ENCODE results near the gene CCDC194. TPM values are rescaled to one million over a fixed set of nuclear protein-coding genes. Genes with fewer than 3 reads are reported as not detected.
A peak's percentile ranks its signal among the peaks of the same experiment; 100 is the strongest.

CCDC194 gene
- total RNA-seq, 2 experiments from 2014 or later, result 0.97 to 1.6 TPM

DNA sequence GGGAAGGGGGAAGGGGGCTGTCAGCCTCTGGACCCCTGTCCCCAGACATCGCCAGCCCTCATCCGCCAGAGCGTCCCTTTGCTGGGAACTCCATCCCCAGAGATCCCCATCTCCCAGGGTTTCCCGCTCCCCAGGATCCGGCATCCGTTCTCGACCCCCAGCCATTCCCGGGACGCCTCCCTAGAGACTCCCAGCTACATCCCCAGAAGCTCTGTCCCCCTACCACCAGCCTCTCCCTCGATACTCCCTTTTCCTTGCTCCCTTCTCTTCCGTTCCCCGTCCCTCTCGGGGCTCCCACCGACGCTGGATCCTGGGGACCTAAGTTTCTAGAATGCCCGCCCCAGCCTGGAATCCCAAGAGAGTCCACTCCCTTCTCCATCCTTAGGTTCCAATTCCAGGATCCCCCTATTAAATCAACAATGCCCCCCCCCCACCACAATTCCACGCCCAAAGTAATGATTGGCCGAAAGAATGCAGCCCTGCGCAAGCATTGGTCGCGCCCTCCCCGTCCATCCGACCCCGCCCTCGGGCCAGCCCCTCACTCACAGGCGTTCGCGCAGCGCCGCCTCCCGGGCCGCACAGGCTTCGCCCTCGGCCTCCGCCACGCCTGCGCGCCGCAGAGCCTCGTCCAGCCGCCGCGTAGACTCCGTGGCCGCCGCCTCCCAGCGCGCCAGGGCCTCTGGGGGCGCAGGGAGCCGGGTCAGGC, 3.2 kb downstream of the CCDC194 start:
- ATAC-seq, result peak; percentile 98
- peaks cover 4% of the 10 kb centered on the region for H3K27me3 Mint-ChIP-seq
- H3K27ac Mint-ChIP-seq, result peak overlapping the region; percentile 33
- ChIA-PET CTCF (interaction anchor here (0.6 to 2.1 kb wide), 7 partner anchors 8 to 98 kb away, joined by 3 to 8 read pairs (median 5); partner anchors contain the start of genes BST2, MRPL34 and MVB12A), POLR2A (interaction anchor here (0.6 kb wide), 1 partner anchor 355 kb away, joined by 3 read pairs; no protein-coding TSS in a partner anchor)
- peaks cover 24% of the 10 kb centered on the region for H3K4me1 Mint-ChIP-seq
- H3K36me3 Mint-ChIP-seq (ENCODE audit: low read depth), result no peaks in the 10 kb centered on the region
- intact Hi-C loops (cut with DNase I, micrococcal nuclease), result loop anchor here (1.0 to 5.0 kb wide), 13 partner anchors 12 to 314 kb away; partner anchors contain the start of genes BABAM1 (in 1 of the 2), BST2 (in 1 of the 2), COLGALT1 (in 1 of the 2) and DDA1 (in 1 of the 2)
- H3K4me3 Mint-ChIP-seq, result peak overlapping the region; percentile 83
- H3K9me3 Mint-ChIP-seq (ENCODE audit: low read depth), result no peaks in the 10 kb centered on the region
- peak; percentile 97 for DNase-seq

DNA sequence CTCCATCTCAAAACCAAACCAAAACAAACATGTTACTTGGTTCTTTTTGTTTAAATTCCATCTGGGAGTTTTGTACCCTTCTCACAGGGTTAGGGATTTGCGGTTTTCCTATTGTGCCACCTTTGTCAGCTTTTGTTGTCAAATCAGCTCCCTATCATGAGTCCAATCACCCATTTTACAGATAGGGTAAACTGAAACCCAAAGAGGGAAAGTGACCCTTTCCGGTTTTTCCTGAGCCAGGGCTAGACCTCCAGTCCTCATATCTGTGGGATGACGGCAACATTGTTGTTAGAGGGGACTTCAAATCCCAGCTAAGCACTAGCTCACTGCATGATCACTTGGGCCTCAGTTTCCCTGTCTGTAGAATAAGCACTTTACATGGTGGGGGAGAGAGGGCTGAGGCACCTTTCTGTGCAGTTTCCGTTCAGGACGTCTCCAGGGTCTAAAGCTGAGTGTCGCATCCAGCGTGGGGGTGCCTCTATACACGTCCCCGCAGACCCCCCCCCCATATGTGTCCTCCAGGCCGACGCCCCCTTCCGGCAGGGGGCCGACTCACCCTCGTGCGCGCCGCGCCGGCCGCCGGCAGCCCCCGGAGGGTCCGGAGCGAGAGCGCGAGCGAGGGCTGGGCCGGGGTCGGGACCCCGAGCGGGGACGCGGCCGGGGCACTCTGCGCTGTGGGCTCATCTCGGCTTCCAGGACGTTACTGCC, 3.9 kb downstream of the CCDC194 start:
- peaks cover 19% of the 10 kb centered on the region for H3K4me1 Mint-ChIP-seq
- POLR2A ChIA-PET, result no interaction called here

DNA sequence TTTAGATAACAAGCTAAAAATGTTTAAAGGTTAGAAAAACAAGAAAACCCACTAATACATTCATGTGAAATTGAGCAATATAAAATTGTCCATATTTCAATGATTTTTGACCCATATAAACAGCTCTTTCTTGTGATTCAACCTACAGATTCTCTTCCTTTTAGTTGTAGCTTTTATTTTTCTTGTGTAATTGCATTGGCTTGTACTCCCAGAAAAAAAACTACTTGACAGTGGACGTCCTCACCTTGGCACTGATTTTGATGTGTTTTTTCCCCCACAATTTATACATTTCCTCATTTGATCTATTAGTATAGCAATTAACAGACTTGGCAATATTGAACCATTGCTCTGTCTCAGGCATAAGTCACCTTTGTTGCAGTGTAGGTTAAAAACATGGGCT, 4.7 kb downstream of the CCDC194 start:
- CTCF ChIA-PET, result interaction anchor here (0.6 to 2.3 kb wide), 16 partner anchors 8 to 442 kb away, joined by 3 to 13 read pairs (median 5); partner anchors contain the start of genes BABAM1, BST2, DDA1 and MRPL34
- intact Hi-C loops (cut with DNase I, micrococcal nuclease), result no loop called here

More for the DNA sequence above, 3.9 kb downstream of the CCDC194 start:
- H3K27me3 Mint-ChIP-seq, result peaks cover 4% of the 10 kb centered on the region
- DNase-seq (no peak), ATAC-seq (no peak)
- intact Hi-C loops (cut with DNase I, micrococcal nuclease), result loop anchor here (2.0 to 5.0 kb wide), 6 partner anchors 15 to 313 kb away; partner anchors contain the start of genes BST2 (in 1 of the 2), DDA1 (in 1 of the 2), GTPBP3 (in 1 of the 2) and HAUS8 (in 1 of the 2)
- CTCF ChIA-PET, result interaction anchor here (0.6 to 2.3 kb wide), 19 partner anchors 9 to 129 kb away, joined by 3 to 13 read pairs (median 5); partner anchors contain the start of genes BABAM1, BST2, DDA1 and MRPL34
- H3K9me3 Mint-ChIP-seq (ENCODE audit: low read depth), result no peaks in the 10 kb centered on the region
- H3K27ac Mint-ChIP-seq, result no peak overlapping the region
- no peaks in the 10 kb centered on the region for H3K36me3 Mint-ChIP-seq (ENCODE audit: low read depth)
- peak overlapping the region; percentile 83 for H3K4me3 Mint-ChIP-seq

DNA sequence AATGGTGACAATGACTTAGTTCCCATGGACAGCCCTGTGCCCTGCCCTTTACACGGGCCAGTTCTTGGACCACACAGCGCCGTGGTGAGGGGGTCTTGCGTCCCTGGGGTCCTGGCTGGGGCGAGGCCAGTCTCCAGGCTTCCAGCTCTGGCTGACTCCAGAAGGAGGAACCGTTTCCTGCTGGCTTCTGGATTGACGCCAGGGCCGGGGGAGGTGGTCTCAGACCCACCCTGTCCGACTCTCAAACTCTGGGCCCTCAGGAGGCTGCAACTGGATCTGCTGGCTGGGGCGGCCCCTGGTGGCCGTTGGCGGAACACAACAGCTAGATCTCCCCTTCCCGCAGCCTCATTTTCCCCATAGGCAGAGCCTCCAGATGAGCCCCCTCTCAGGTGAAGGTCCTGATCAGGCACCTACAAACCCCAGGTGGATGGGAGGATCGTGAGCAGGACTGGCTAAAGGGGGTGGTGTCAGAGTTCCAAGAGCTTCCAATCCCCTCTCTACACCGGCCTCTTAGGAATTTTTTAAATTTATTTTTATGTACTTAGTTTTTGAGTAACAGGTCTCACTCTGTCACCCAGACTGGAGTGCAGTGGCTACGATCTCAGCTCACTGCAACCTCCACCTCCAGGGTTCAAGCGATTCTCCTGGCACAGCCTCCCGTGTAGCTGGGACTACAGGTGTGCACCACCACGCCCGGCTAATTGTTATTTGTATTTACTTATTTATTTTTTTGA, 8.0 kb downstream of the CCDC194 start:
- ChIA-PET CTCF (interaction anchor here (0.6 to 1.9 kb wide), 23 partner anchors 9 to 552 kb away, joined by 3 to 8 read pairs (median 3); partner anchors contain the start of genes ABHD8, BST2, DDA1 and MRPL34), POLR2A (no interaction called here)
- peak; percentile 82 for DNase-seq
- Mint-ChIP-seq H3K27me3 (peaks cover 4% of the 10 kb centered on the region), H3K4me1 (peaks cover 12% of the 10 kb centered on the region), H3K36me3 (ENCODE audit: low read depth) (no peaks in the 10 kb centered on the region), H3K4me3 (no peak overlapping the region), H3K27ac (no peak overlapping the region), H3K9me3 (ENCODE audit: low read depth) (no peaks in the 10 kb centered on the region)
- intact Hi-C loops (cut with DNase I, micrococcal nuclease), result loop anchor here (1.0 kb wide), 2 partner anchors 40 to 94 kb away; no protein-coding TSS in a partner anchor
- peak; percentile 31 for ATAC-seq

More for the DNA sequence above, 4.7 kb downstream of the CCDC194 start:
- DNase-seq (no peak), ATAC-seq (no peak)
- Mint-ChIP-seq H3K27me3 (peaks cover 4% of the 10 kb centered on the region), H3K4me3 (no peak overlapping the region), H3K27ac (no peak overlapping the region), H3K4me1 (peaks cover 13% of the 10 kb centered on the region), H3K9me3 (ENCODE audit: low read depth) (no peaks in the 10 kb centered on the region), H3K36me3 (ENCODE audit: low read depth) (no peaks in the 10 kb centered on the region)
- POLR2A ChIA-PET, result no interaction called here

DNA sequence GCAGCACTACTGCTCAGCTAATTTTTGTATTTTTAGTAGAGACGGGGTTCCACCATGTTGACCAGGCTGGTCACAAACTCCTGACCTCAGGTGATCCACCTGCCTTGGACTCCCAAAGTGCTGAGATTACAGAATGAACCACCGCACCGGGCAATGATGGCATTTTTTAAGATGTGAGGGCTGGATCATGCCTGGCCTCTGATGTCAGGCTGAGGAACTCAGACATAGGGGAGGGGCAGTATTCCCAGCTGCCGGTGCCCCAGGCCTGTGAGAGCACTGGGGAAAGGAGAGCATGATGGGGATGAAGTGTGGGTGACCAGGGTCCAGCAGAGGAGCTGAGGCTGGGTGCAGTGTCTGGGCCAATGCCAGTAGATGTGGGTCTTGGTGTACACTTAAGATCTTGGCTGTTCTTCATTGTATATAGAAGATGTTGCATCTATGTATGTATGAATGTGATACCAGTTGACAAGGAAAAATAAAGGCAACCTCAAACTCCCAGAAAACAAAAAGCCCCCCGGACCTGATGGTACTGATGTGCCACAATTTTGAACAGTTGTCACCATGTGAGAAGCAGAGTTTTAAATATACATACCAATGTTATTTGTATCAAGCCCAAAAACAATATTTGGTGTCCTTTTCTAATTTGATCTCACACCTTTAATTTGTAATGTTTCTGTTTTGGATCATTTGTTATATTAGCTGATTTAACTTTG, 13.4 kb downstream of the CCDC194 start:
- H3K36me3 Mint-ChIP-seq (ENCODE audit: low read depth), result peaks cover 2% of the 10 kb centered on the region
- no peak overlapping the region for H3K4me3 Mint-ChIP-seq
- intact Hi-C loops (cut with DNase I, micrococcal nuclease), result no loop called here
- ATAC-seq (no peak), DNase-seq (no peak)
- ChIA-PET CTCF (interaction anchor here (0.9 to 1.1 kb wide), 3 partner anchors 9 to 48 kb away, joined by 3 to 5 read pairs (median 3); no protein-coding TSS in a partner anchor), POLR2A (no interaction called here)
- H3K27me3 Mint-ChIP-seq, result peaks cover 10% of the 10 kb centered on the region
- H3K27ac Mint-ChIP-seq, result no peak overlapping the region
- peaks cover 4% of the 10 kb centered on the region for H3K9me3 Mint-ChIP-seq (ENCODE audit: low read depth)
- peaks cover 8% of the 10 kb centered on the region for H3K4me1 Mint-ChIP-seq

DNA sequence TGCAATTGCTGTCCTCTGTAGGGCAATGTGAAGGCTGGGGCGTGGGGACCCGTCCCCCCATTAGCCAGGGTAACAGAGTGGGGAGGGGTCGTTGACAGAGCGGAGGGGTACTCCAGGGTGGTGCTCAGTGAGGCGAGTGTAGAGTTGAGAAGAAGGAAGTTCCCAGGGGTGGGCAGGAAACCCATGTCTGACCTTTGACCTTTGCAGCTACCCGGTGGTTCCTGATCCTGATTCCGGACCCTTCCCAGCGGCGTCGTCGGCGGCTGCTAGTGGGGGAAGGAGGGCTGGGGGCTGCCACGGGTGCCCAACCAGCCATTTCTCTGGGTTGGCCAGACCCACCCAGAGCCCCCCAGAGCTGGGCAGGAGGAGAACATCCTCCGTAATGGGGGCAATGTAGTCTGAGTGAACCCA, 14.8 kb downstream of the CCDC194 start:
- CTCF ChIA-PET, result interaction anchor here (1.1 kb wide), 1 partner anchor 112 kb away, joined by 4 read pairs; the partner anchor contains the start of gene BABAM1
- Mint-ChIP-seq H3K36me3 (ENCODE audit: low read depth) (peaks cover 2% of the 10 kb centered on the region), H3K4me3 (no peak overlapping the region), H3K27ac (no peak overlapping the region), H3K27me3 (peaks cover 10% of the 10 kb centered on the region), H3K9me3 (ENCODE audit: low read depth) (peaks cover 4% of the 10 kb centered on the region), H3K4me1 (peaks cover 8% of the 10 kb centered on the region)
- no peak for DNase-seq
- ATAC-seq, result no peak
- intact Hi-C loops (cut with DNase I, micrococcal nuclease), result no loop called here
- POLR2A ChIA-PET, result no interaction called here

DNA sequence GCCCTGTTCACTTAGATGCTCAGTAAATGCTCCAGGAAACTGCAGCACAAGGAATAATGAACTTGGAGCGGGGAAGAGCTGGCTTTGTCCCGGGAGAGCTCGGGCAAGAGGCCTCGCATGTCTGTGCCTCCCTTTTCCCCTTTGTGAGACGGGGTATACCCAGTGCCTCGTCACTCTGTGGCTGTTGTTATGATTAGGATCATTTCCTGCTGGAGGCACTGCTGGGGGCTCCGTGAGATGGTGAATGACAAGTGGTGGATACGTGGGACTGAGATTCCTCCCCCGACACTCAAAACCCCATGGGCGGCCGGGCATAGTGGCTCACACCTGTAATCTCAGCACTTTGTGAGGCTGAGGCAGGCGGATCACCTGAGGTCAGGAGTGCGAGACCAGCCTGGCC, 15.7 kb downstream of the CCDC194 start:
- ChIA-PET CTCF (no interaction called here), POLR2A (no interaction called here)
- Mint-ChIP-seq H3K4me3 (no peak overlapping the region), H3K27ac (no peak overlapping the region), H3K4me1 (peaks cover 7% of the 10 kb centered on the region), H3K36me3 (ENCODE audit: low read depth) (peaks cover 2% of the 10 kb centered on the region), H3K27me3 (peaks cover 10% of the 10 kb centered on the region), H3K9me3 (ENCODE audit: low read depth) (peaks cover 4% of the 10 kb centered on the region)
- ATAC-seq (no peak), DNase-seq (no peak)
- intact Hi-C loops (cut with DNase I, micrococcal nuclease), result no loop called here

DNA sequence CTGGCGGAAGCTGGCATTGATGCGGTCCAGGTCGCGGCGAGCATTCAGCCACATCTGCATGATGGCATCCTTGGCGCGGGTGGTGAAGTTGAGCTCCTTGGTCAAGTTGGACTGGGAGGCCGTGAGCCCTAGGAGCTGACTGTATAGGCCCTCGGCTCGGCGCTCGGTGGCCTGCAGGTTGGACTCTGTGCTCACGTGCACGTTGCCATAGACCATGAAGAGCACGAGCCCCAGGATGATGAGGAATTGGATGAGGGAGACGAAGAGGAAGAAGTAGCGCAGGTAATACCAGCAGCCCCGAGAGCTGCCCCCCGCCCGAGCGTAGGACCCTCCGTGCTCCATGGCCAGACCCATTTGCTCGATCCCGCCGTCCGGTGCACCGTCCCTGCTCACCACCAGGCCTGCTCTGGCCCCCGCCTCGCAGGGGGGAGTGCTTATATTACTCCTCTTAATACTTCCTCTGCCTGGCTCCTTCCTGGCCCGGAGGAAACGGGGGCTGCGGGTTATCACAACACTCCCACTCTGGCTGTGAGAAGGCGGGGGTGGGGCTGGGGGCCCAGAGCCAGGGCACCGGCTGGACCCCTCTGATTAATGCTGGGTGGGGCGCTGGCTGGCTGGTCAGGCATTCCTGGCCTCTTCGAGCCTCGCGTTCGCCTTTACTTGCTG, 16.9 kb downstream of the CCDC194 start, which contains the start of gene PLVAP:
Gene PLVAP, minus strand, starts transcription at position 408 of the 666 bp plus-strand sequence. Its CDS starts 54 bp downstream, at position 354.
- Mint-ChIP-seq H3K4me3 (no peak within 1 kb of the TSS), H3K27me3 (peaks cover 10% of the 10 kb centered on the region), H3K4me1 (no peaks in the 10 kb centered on the region), H3K36me3 (ENCODE audit: low read depth) (peaks cover 2% of the 10 kb centered on the region), H3K27ac (no peak within 1 kb of the TSS), H3K9me3 (ENCODE audit: low read depth) (peaks cover 4% of the 10 kb centered on the region)
- ChIA-PET POLR2A (no interaction called here), CTCF (interaction anchor here (1.4 kb wide), 1 partner anchor 12 kb away, joined by 5 read pairs; no protein-coding TSS in a partner anchor)
- ATAC-seq, result no peak
- intact Hi-C loops (cut with DNase I, micrococcal nuclease), result no loop called here
- DNase-seq, result no peak

DNA sequence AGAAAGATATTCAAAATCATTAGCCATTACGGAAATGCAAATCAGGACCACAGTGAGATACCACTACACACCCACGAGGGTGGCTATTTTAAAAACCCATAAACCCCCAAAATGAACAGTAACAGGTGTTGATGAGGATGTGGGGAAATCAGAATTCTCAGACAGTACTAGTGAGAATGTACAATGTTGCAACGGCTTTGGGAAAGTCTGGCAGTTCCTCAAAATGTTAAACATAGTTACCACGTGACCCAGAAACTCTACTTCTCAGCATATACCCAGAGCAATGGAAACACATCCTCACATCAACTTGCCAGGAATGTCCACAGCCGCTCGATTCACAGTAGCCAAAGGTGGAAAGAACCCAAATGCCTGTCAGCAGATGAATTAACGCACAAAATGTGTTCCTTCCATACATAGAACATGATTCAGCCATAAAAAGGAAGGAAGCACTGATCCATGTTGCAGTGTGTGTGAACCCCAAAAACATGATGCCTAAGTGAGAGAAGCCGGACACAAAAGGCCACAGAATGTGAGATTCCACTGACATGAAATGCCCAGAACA, 23.9 kb downstream of the CCDC194 start:
- no peak overlapping the region for H3K27ac Mint-ChIP-seq
- no peaks in the 10 kb centered on the region for H3K36me3 Mint-ChIP-seq (ENCODE audit: low read depth)
- intact Hi-C loops (cut with DNase I, micrococcal nuclease), result no loop called here
- ChIA-PET POLR2A (no interaction called here), CTCF (no interaction called here)
- peaks cover 4% of the 10 kb centered on the region for H3K27me3 Mint-ChIP-seq
- no peak for DNase-seq
- H3K4me3 Mint-ChIP-seq, result no peak overlapping the region
- peaks cover 7% of the 10 kb centered on the region for H3K4me1 Mint-ChIP-seq
- H3K9me3 Mint-ChIP-seq (ENCODE audit: low read depth), result no peaks in the 10 kb centered on the region
- ATAC-seq, result no peak

DNA sequence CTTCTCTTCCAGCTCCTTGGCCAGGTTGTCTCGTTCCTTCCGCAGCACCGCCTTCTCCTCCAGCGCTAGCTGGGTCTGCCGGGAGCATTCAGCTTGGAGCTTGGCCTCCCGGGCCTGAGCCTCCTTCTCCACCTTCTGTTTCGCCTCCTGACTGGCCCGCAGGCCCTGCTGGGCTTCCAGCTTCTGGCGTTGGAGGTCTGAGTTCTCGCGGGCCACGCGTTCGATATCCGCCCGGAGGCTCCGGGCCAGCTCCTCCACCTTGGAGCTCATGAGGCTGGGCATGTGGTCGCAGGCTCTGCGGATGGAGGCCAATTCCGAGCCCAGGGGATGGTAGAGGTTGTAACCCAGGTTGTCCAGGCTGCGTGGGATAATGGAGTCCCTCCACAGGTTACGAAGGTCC, 28.6 kb downstream of the CCDC194 start:
- Mint-ChIP-seq H3K4me3 (no peak overlapping the region), H3K4me1 (peaks cover 5% of the 10 kb centered on the region), H3K27ac (no peak overlapping the region), H3K27me3 (peaks cover 4% of the 10 kb centered on the region), H3K36me3 (ENCODE audit: low read depth) (no peaks in the 10 kb centered on the region), H3K9me3 (ENCODE audit: low read depth) (no peaks in the 10 kb centered on the region)
- no peak for DNase-seq
- ChIA-PET CTCF (interaction anchor here (0.7 to 1.5 kb wide), 4 partner anchors 14 to 85 kb away, joined by 3 to 6 read pairs (median 4); no protein-coding TSS in a partner anchor), POLR2A (no interaction called here)
- ATAC-seq, result no peak
- intact Hi-C loops (cut with DNase I, micrococcal nuclease), result no loop called here

Data from activated CD4-positive, alpha-beta T cell treated with anti-CD3 and anti-CD28 coated beads for 36 hours (primary cell).